Loucy (cell line): ENCODE measurements around the gene DDX4.

Source experiments
- H2AFZ ChIP-seq: fragments of 200-600 bp; sonication (generic); 2 replicates; pipeline ENCODE4 v1.6.0; 2016; ENCODE audit warnings: antibody characterized with exemption, mild to moderate bottlenecking, low read length, moderate library complexity
- H3F3A ChIP-seq: fragments of 200-600 bp; 2 replicates; pipeline ENCODE4 v1.6.0; 2016; ENCODE audit warnings: antibody characterized with exemption, low read depth, mild to moderate bottlenecking
- H3K27me3 ChIP-seq: fragments of 200-600 bp; sonication (generic); 2 replicates; pipeline ENCODE4 v1.6.1; 2014; ENCODE audit warnings: low read length, mild to moderate bottlenecking; ENCODE audit not compliant: insufficient read depth, poor library complexity, severe bottlenecking
- H3K36me3 ChIP-seq: fragments of 200-600 bp; sonication (generic); 2 replicates; pipeline ENCODE4 v1.6.1; 2016; ENCODE audit warnings: low read length; ENCODE audit not compliant: insufficient read depth
- H3K4me1 ChIP-seq: fragments of 200-600 bp; sonication (generic); 2 replicates; pipeline ENCODE4 v1.5.1; 2014; ENCODE audit warnings: low read length, mild to moderate bottlenecking; ENCODE audit not compliant: insufficient read depth, poor library complexity, severe bottlenecking
- H3K4me2 ChIP-seq: fragments of 200-600 bp; sonication (generic); 2 replicates; pipeline ENCODE4 v1.6.0; 2014; ENCODE audit warnings: antibody characterized with exemption, low read length, low read depth, mild to moderate bottlenecking; ENCODE audit not compliant: poor library complexity, severe bottlenecking
- H3K4me3 ChIP-seq: fragments of 200-600 bp; sonication (generic); 2 replicates; pipeline ENCODE4 v1.5.1; 2014; ENCODE audit warnings: low read length, mild to moderate bottlenecking, mixed read lengths; ENCODE audit not compliant: poor library complexity, severe bottlenecking
- H3K79me2 ChIP-seq: fragments of 200-600 bp; sonication (generic); 2 replicates; pipeline ENCODE4 v1.6.1; 2014; ENCODE audit warnings: low read length; ENCODE audit not compliant: insufficient read depth
- H3K9ac ChIP-seq: fragments of 200-600 bp; sonication (generic); 2 replicates; pipeline ENCODE4 v1.6.0; 2014; ENCODE audit warnings: mild to moderate bottlenecking, low read depth, low read length, moderate library complexity; ENCODE audit not compliant: poor library complexity, severe bottlenecking
- H3K9me2 ChIP-seq: fragments of 200-600 bp; sonication (generic); replicated peaks from 2 replicates; pipeline ENCODE4 v1.6.1; 2016; ENCODE audit warnings: low read depth, low read length, mixed read lengths
- H3K9me3 ChIP-seq: fragments of 200-600 bp; sonication (generic); 2 replicates; pipeline ENCODE4 v1.6.1; 2014; ENCODE audit warnings: mild to moderate bottlenecking, antibody characterized with exemption, low read length, low read depth; ENCODE audit not compliant: insufficient read depth
- H4K20me1 ChIP-seq: fragments of 200-600 bp; sonication (generic); 2 replicates; pipeline ENCODE4 v1.6.0; 2014; ENCODE audit warnings: antibody characterized with exemption, low read length, mild to moderate bottlenecking; ENCODE audit not compliant: insufficient read depth, poor library complexity, severe bottlenecking
- EZH2phosphoT487 ChIP-seq: fragments of 200-600 bp; IDR thresholded peaks from 2 replicates; pipeline ENCODE4 v1.6.1; 2018; ENCODE audit warnings: antibody characterized with exemption, mild to moderate bottlenecking, moderate library complexity, borderline replicate concordance
- TF ChIP-seq, protein P1 (sequence below): fragments of 200-600 bp; sonication (generic); conservative IDR thresholded peaks from 2 replicates; pipeline ENCODE4 v1.5.1; 2014; ENCODE audit warnings: mild to moderate bottlenecking, antibody characterized with exemption, low read length

Gene DDX4

DNA sequence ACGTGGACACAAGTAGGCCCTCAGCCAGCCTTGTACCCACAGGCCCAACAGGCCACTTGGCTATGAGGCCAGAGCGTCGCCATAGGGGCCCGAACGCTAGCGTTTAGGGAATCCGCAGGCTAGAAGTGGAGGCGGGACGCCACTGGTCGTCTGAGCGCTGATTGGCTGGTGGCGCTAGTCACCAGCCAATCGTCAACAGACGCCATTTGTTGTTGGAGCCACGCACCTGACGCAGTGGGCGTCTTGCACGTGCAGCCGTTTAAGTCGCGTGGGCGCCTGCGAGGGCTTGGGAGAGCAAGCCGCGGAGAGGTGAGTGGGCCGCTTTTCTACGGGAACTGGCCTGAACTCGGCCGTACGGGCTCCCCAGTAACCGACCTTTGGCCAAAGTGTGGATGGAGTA lies at the start of gene DDX4:
Gene DDX4 (plus strand): TSS at position 269 of the 400 bp plus-strand sequence. CDS start 903 bp downstream, outside the sequence.
- no peak within 1 kb of the TSS for H2AFZ ChIP-seq
- no peak within 1 kb of the TSS for H3K9ac ChIP-seq
- TF ChIP-seq, protein P1, sequence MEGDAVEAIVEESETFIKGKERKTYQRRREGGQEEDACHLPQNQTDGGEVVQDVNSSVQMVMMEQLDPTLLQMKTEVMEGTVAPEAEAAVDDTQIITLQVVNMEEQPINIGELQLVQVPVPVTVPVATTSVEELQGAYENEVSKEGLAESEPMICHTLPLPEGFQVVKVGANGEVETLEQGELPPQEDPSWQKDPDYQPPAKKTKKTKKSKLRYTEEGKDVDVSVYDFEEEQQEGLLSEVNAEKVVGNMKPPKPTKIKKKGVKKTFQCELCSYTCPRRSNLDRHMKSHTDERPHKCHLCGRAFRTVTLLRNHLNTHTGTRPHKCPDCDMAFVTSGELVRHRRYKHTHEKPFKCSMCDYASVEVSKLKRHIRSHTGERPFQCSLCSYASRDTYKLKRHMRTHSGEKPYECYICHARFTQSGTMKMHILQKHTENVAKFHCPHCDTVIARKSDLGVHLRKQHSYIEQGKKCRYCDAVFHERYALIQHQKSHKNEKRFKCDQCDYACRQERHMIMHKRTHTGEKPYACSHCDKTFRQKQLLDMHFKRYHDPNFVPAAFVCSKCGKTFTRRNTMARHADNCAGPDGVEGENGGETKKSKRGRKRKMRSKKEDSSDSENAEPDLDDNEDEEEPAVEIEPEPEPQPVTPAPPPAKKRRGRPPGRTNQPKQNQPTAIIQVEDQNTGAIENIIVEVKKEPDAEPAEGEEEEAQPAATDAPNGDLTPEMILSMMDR = no peak
- TF ChIP-seq EZH2phosphoT487 = no peak
- no peaks in the 10 kb centered on the region for H3K4me1 ChIP-seq
- no peaks in the 10 kb centered on the region for H3K27me3 ChIP-seq
- H3K79me2 ChIP-seq = no peaks in the 10 kb centered on the region
- H3K9me2 ChIP-seq = no peaks in the 10 kb centered on the region
- H3K4me3 ChIP-seq = no peak within 1 kb of the TSS
- no peak within 1 kb of the TSS for H3K4me2 ChIP-seq
- no peaks in the 10 kb centered on the region for H3F3A ChIP-seq
- H3K36me3 ChIP-seq = no peaks in the 10 kb centered on the region
- no peaks in the 10 kb centered on the region for H3K9me3 ChIP-seq
- no peaks in the 10 kb centered on the region for H4K20me1 ChIP-seq

- no peaks in the 10 kb centered on the region for H3K9me2 ChIP-seq
- TF ChIP-seq, protein P1 = peak; percentile 83
- no peak for TF ChIP-seq EZH2phosphoT487
- no peaks in the 10 kb centered on the region for H3K36me3 ChIP-seq
- no peaks in the 10 kb centered on the region for H3K27me3 ChIP-seq
- H2AFZ ChIP-seq = no peak overlapping the region
- no peak overlapping the region for H3K4me2 ChIP-seq
- no peaks in the 10 kb centered on the region for H3K4me1 ChIP-seq
- no peak overlapping the region for H3K4me3 ChIP-seq
- no peaks in the 10 kb centered on the region for H3K9me3 ChIP-seq
- H3K79me2 ChIP-seq = no peaks in the 10 kb centered on the region
- no peaks in the 10 kb centered on the region for H4K20me1 ChIP-seq
- H3K9ac ChIP-seq = no peak overlapping the region
- no peaks in the 10 kb centered on the region for H3F3A ChIP-seq
These were observed 46.4 kb upstream of the DDX4 start for GRCh38 chr5:55691265-55692105.

- H3K4me1 ChIP-seq = no peaks in the 10 kb centered on the region
- no peaks in the 10 kb centered on the region for H4K20me1 ChIP-seq
- H3K9ac ChIP-seq = no peak overlapping the region
- no peak overlapping the region for H2AFZ ChIP-seq
- no peaks in the 10 kb centered on the region for H3K36me3 ChIP-seq
- no peaks in the 10 kb centered on the region for H3K9me2 ChIP-seq
- H3F3A ChIP-seq = no peaks in the 10 kb centered on the region
- no peaks in the 10 kb centered on the region for H3K27me3 ChIP-seq
- H3K79me2 ChIP-seq = no peaks in the 10 kb centered on the region
- no peaks in the 10 kb centered on the region for H3K9me3 ChIP-seq
- TF ChIP-seq EZH2phosphoT487 = no peak
- TF ChIP-seq, protein P1 = peak; percentile 16; the same call in 1 of the 2 replicates
- no peak overlapping the region for H3K4me3 ChIP-seq
- H3K4me2 ChIP-seq = no peak overlapping the region
These were observed 45.8 kb upstream of the DDX4 start for GRCh38 chr5:55692106-55692417.
